MCF 10A (cell line): ENCODE results near the gene PHF21A. TPM values are rescaled to one million over a fixed set of nuclear protein-coding genes. Genes with fewer than 3 reads are reported as not detected.

ENCODE experiments used
- BruUV-seq: library from RNA; stranded (reverse); fragments of 400-500 nt; replicated peaks from 2 replicates; lab custom pipeline; 2021; lab: Mats Ljungman, UMichigan
- CTCF ChIA-PET: fragments of 300-600 bp; sonication (Branson Sonifier 250); formaldehyde crosslinking; extraction: SDS; loops from one replicate; lab custom pipeline; 2021; ENCODE audit warnings: antibody characterized with exemption, inconsistent platforms; lab: Yijun Ruan, JAX
- POLR2A ChIA-PET: fragments of 300-600, 350-650 bp; sonication (Branson Sonifier 250); formaldehyde crosslinking; extraction: SDS; loops from one replicate; lab custom pipeline; 2020; ENCODE audit warnings: antibody characterized with exemption, inconsistent platforms; lab: Yijun Ruan, JAX
- DNase-seq: peaks from one replicate; pipeline ENCODE4 v3.0.0-alpha.2; 2018; ENCODE audit not compliant: unreplicated experiment
- H3K27ac Mint-ChIP-seq: one replicate; pipeline ENCODE4 v1.8.0; 2022; ENCODE audit warnings: mild to moderate bottlenecking, low read depth, mixed read lengths; ENCODE audit not compliant: unreplicated experiment
- H3K27me3 Mint-ChIP-seq: one replicate; pipeline ENCODE4 v1.8.0; 2022; ENCODE audit warnings: mixed read lengths; ENCODE audit not compliant: insufficient read depth, unreplicated experiment
- H3K36me3 Mint-ChIP-seq: one replicate; pipeline ENCODE4 v1.8.0; 2022; ENCODE audit warnings: mild to moderate bottlenecking, moderate library complexity, mixed read lengths; ENCODE audit not compliant: insufficient read depth, unreplicated experiment
- H3K4me1 Mint-ChIP-seq: one replicate; pipeline ENCODE4 v1.8.0; 2022; ENCODE audit warnings: mixed read lengths; ENCODE audit not compliant: insufficient read depth, unreplicated experiment
- H3K4me3 Mint-ChIP-seq: one replicate; pipeline ENCODE4 v1.8.0; 2022; ENCODE audit warnings: mild to moderate bottlenecking, moderate library complexity, mixed read lengths; ENCODE audit not compliant: unreplicated experiment
- H3K9me3 Mint-ChIP-seq: one replicate; pipeline ENCODE4 v1.8.0; 2022; ENCODE audit warnings: mixed read lengths; ENCODE audit not compliant: unreplicated experiment
- intact Hi-C: fragments of 100-400 bp; cut with micrococcal nuclease; formaldehyde crosslinking; loops from 2 replicates; pipeline ENCODE4 v1.14.1; 2022
- total RNA-seq: library from RNA; stranded (reverse); gene quantifications from 2 replicates; pipeline ENCODE4 v1.2.3, GENCODE V29; 2022
- TF ChIP-seq, protein P1 (sequence below): fragments of 200-600 bp; IDR thresholded peaks from one replicate; pipeline ENCODE4 v1.8.0; 2022; ENCODE audit warnings: antibody characterized with exemption, mild to moderate bottlenecking; ENCODE audit not compliant: unreplicated experiment

PHF21A gene
- total RNA-seq, 1 experiment from 2014 or later, result 37.6 TPM

DNA sequence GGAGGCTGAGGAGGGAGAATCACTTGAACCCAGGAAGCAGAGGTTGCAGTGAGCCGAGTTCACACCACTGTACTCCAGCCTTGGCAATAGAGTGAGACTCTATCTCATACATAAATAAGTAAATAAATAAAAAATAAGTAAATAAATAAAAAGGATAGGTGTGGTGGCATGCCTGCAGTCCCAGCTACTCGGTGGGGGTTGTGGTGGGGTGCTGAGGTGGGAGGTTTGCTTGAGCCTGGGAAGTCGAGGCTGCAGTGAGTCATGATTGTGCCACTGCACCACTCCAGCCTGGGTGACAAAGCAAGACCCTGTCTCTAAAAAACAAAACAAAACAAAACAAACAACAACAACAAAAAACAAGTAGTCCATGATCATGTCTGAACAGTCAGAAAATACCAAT lies 195.7 kb downstream of the PHF21A start:
- POLR2A ChIA-PET, result interaction anchor here (0.9 kb wide), 1 partner anchor 9 kb away, joined by 3 read pairs; no protein-coding TSS in a partner anchor
- peaks cover 5% of the 10 kb centered on the region for H3K36me3 Mint-ChIP-seq

DNA sequence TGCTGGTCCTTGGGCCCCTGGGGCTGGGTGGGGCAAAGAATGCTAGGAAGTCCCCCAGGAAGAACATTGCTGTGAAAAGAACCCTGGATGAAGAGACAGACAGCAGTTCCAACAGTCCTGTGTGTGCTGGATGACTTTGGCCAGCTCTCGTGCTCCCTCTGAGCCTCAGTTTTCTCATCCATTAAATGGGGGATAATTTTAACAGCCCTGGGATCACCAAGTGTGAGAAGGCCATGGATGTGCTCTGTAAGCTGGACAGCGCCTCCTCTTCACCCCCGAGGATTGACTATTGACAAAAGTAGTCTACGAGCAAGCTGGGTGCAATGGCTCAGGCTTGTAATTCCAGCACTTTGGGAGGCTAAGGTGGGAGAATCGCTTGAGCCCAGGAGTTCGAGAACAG lies 196.3 kb downstream of the PHF21A start:
- intact Hi-C loops, result no loop called here
- no peak overlapping the region for H3K4me3 Mint-ChIP-seq
- peaks cover under 1% of the 10 kb centered on the region for H3K36me3 Mint-ChIP-seq
- H3K9me3 Mint-ChIP-seq, result no peaks in the 10 kb centered on the region
- H3K27ac Mint-ChIP-seq, result no peak overlapping the region
- no peaks in the 10 kb centered on the region for H3K27me3 Mint-ChIP-seq
- POLR2A ChIA-PET, result interaction anchor here (0.9 kb wide), 1 partner anchor 8 kb away, joined by 3 read pairs; no protein-coding TSS in a partner anchor
- no peak for DNase-seq
- CTCF ChIA-PET, result interaction anchor here (0.9 to 1.0 kb wide), 2 partner anchors 11 to 82 kb away, joined by 3 read pairs; no protein-coding TSS in a partner anchor
- no TSS peak for BruUV-seq
- H3K4me1 Mint-ChIP-seq, result peaks cover 13% of the 10 kb centered on the region
- TF ChIP-seq, protein P1, sequence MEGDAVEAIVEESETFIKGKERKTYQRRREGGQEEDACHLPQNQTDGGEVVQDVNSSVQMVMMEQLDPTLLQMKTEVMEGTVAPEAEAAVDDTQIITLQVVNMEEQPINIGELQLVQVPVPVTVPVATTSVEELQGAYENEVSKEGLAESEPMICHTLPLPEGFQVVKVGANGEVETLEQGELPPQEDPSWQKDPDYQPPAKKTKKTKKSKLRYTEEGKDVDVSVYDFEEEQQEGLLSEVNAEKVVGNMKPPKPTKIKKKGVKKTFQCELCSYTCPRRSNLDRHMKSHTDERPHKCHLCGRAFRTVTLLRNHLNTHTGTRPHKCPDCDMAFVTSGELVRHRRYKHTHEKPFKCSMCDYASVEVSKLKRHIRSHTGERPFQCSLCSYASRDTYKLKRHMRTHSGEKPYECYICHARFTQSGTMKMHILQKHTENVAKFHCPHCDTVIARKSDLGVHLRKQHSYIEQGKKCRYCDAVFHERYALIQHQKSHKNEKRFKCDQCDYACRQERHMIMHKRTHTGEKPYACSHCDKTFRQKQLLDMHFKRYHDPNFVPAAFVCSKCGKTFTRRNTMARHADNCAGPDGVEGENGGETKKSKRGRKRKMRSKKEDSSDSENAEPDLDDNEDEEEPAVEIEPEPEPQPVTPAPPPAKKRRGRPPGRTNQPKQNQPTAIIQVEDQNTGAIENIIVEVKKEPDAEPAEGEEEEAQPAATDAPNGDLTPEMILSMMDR, result no peak

More for the DNA sequence above, 195.7 kb downstream of the PHF21A start:
- intact Hi-C loops, result no loop called here
- no peaks in the 10 kb centered on the region for H3K9me3 Mint-ChIP-seq
- BruUV-seq, result no TSS peak
- CTCF ChIA-PET, result interaction anchor here (0.9 to 1.1 kb wide), 2 partner anchors 10 to 40 kb away, joined by 3 to 7 read pairs; no protein-coding TSS in a partner anchor
- H3K27ac Mint-ChIP-seq, result no peak overlapping the region
- H3K4me1 Mint-ChIP-seq, result peaks cover 19% of the 10 kb centered on the region
- no peaks in the 10 kb centered on the region for H3K27me3 Mint-ChIP-seq
- no peak overlapping the region for H3K4me3 Mint-ChIP-seq
- TF ChIP-seq, protein P1, result no peak
- no peak for DNase-seq

GRCh38 chr11:45924036-45924915 lies 197.0 kb downstream of the PHF21A start:
- DNase-seq, result no peak
- TF ChIP-seq, protein P1, result no peak
- H3K4me1 Mint-ChIP-seq, result peaks cover 9% of the 10 kb centered on the region
- ChIA-PET CTCF (interaction anchor here (1.0 kb wide), 1 partner anchor 82 kb away, joined by 3 read pairs; no protein-coding TSS in a partner anchor), POLR2A (interaction anchor here (0.9 kb wide), 1 partner anchor 8 kb away, joined by 3 read pairs; no protein-coding TSS in a partner anchor)
- no peak overlapping the region for H3K27ac Mint-ChIP-seq
- no peaks in the 10 kb centered on the region for H3K27me3 Mint-ChIP-seq
- no peaks in the 10 kb centered on the region for H3K36me3 Mint-ChIP-seq
- intact Hi-C loops, result no loop called here
- H3K4me3 Mint-ChIP-seq, result peak overlapping the region; percentile 10
- no TSS peak for BruUV-seq
- no peaks in the 10 kb centered on the region for H3K9me3 Mint-ChIP-seq
